H1 (cell line): ENCODE data around the gene ANGPTL4. TPM values are rescaled to one million over a fixed set of nuclear protein-coding genes. Genes with fewer than 3 reads are reported as not detected.

Experiments used
- EGR1 ChIP-seq: IDR thresholded peaks from 2 replicates; pipeline ENCODE4 v1.6.1; 2011; ENCODE audit warnings: low read depth, low read length, borderline replicate concordance
- FOSL1 ChIP-seq: IDR thresholded peaks from 2 replicates; pipeline ENCODE4 v1.6.1; 2011; ENCODE audit warnings: mild to moderate bottlenecking, low read depth, low read length, moderate library complexity; ENCODE audit not compliant: insufficient read depth
- GABPA ChIP-seq: IDR thresholded peaks from 2 replicates; pipeline ENCODE4 v1.6.1; 2011; ENCODE audit warnings: mild to moderate bottlenecking, low read length, moderate library complexity, borderline replicate concordance; ENCODE audit not compliant: insufficient read depth
- JUND ChIP-seq: IDR thresholded peaks from 2 replicates; pipeline ENCODE4 v1.6.1; 2011; ENCODE audit warnings: mild to moderate bottlenecking, improper control_type of control experiment, low read length
- PHF8 ChIP-seq: fragments of 200-600 bp; sonication (generic); conservative IDR thresholded peaks from 2 replicates; pipeline ENCODE4 v1.7.1; 2012; ENCODE audit warnings: low read depth, mild to moderate bottlenecking, inconsistent platforms, low read length, moderate library complexity
- POU5F1 ChIP-seq: IDR thresholded peaks from 2 replicates; pipeline ENCODE4 v1.6.1; 2011; ENCODE audit warnings: low read depth, mild to moderate bottlenecking, low read length, moderate library complexity
- RAD21 ChIP-seq, 2 experiments: IDR thresholded peaks in 1 of 2; conservative IDR thresholded peaks in 1 of 2; 2 replicates each; pipeline ENCODE4 v1.6.1; 2011; ENCODE audit warnings: low read depth in 2 of 2, low read length in 2 of 2, improper control_type of control experiment in 1 of 2, inconsistent platforms in 1 of 2, mild to moderate bottlenecking in 1 of 2, moderate library complexity in 1 of 2
- RFX5 ChIP-seq: IDR thresholded peaks from 2 replicates; pipeline ENCODE4 v1.6.1; 2011; ENCODE audit warnings: low read depth, low read length, improper control_type of control experiment, borderline replicate concordance
- RNF2 ChIP-seq: fragments of 200-900, 300-1000 bp; sonication (generic); IDR thresholded peaks from 2 replicates; pipeline ENCODE4 v1.7.1; 2016; ENCODE audit warnings: borderline replicate concordance, low read depth, mild to moderate bottlenecking, antibody characterized with exemption, low read length; ENCODE audit not compliant: poor library complexity, severe bottlenecking; ENCODE audit errors: missing control alignments
- SIN3A ChIP-seq, 2 experiments: IDR thresholded peaks in 1 of 2; conservative IDR thresholded peaks in 1 of 2; 2 replicates each; pipeline ENCODE4 v1.6.1; 2011 to 2012; ENCODE audit warnings: low read length in 2 of 2, improper control_type of control experiment in 1 of 2, low read depth in 1 of 2, mild to moderate bottlenecking in 1 of 2
- SIX5 ChIP-seq: IDR thresholded peaks from 2 replicates; pipeline ENCODE4 v1.6.1; 2011; ENCODE audit warnings: mild to moderate bottlenecking, low read depth, low read length
- SP2 ChIP-seq: IDR thresholded peaks from 2 replicates; pipeline ENCODE4 v1.6.1; 2012; ENCODE audit warnings: mild to moderate bottlenecking, low read length, inconsistent platforms
- ZNF274 ChIP-seq: IDR thresholded peaks from 2 replicates; pipeline ENCODE4 v1.7.0; 2012; ENCODE audit warnings: low read length, borderline replicate concordance; ENCODE audit errors: extremely low read depth
- polyA plus RNA-seq, 7 experiments: library from polyadenylated mRNA; depleted of rRNA in 3 of 7; stranded (reverse) in 5 of 7; unstranded in 2 of 7; fragments of >200 nt in 5 of 7; fragments of 200-250 nt in 2 of 7; gene quantifications; 1 replicate in 5 of 7; 2 replicates in 1 of 7; 4 replicates in 1 of 7; pipeline versions ENCODE4 v1.2.1 to v1.2.3, GENCODE V29; 2011 to 2013; ENCODE audit warnings: missing spikeins in 2 of 7, mixed read lengths in 2 of 7
- total RNA-seq: library from RNA; stranded (reverse); fragmentation: NEBNext Ultra II Directional; extraction: Animal tissue kit (Norgen Biotek cat#: 25700); gene quantifications from 2 replicates; pipeline ENCODE4 v1.2.1, GENCODE V29; 2021
- TF ChIP-seq, protein P1 (sequence below): IDR thresholded peaks from 2 replicates; pipeline ENCODE4 v1.6.1; 2012; ENCODE audit warnings: low read length, inconsistent platforms
- TF ChIP-seq, protein P2 (sequence below): IDR thresholded peaks from 2 replicates; pipeline ENCODE4 v1.6.1; 2011; ENCODE audit warnings: low read length, improper control_type of control experiment

The ANGPTL4 gene
- total and polyA plus RNA-seq, 2 of the 8 experiments (the other 6 are each of a cell fraction or from before 2014, with no cell fraction given) = 2.3 to 6.5 TPM

DNA sequence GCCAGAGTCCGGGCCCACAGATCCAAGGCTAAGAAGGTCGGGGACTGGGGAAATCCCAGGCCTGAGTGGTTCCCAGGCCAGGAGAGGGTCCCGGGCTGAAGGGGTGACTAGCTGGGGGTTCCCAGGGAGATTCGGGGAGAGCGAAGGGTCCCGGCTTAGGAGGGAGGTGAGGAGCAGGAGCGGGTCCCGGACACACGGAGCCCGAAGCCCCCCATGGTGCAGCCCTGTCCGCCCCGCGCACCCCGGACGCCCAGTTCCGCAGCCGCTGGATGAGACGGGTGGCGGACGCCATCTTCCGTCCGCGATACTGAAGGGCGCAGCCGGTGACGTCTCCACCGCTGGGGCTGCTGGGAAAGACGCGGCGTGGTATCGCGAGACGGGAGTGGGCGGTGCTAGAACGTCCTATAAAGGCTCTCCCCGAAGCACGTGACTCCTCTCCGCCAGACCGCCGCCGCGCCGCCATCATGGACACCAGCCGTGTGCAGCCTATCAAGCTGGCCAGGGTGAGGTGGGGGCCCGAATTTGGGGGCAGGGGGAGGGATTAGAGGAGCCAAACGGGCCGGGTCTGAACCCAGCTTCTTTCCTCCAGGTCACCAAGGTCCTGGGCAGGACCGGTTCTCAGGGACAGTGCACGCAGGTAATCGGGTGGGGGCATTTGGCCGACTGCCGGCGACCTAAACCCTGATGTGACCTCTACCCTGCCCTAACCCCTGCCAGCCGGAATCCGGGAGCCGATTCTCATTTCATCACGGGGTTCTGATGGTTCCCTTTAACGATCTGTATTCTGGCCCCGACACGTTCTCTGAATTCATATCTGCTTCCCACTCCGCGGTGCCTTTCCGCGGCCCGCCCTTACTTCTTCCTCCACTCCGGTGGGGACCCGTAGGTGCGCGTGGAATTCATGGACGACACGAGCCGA is 42.6 kb upstream of the ANGPTL4 start, which contains the start of the genes NDUFA7 and RPS28 (continued):
- TF ChIP-seq ZNF274 = no peak
- TF ChIP-seq POU5F1 = no peak
- TF ChIP-seq RNF2 = no peak
- TF ChIP-seq, protein P1, sequence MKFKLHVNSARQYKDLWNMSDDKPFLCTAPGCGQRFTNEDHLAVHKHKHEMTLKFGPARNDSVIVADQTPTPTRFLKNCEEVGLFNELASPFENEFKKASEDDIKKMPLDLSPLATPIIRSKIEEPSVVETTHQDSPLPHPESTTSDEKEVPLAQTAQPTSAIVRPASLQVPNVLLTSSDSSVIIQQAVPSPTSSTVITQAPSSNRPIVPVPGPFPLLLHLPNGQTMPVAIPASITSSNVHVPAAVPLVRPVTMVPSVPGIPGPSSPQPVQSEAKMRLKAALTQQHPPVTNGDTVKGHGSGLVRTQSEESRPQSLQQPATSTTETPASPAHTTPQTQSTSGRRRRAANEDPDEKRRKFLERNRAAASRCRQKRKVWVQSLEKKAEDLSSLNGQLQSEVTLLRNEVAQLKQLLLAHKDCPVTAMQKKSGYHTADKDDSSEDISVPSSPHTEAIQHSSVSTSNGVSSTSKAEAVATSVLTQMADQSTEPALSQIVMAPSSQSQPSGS = peak; percentile 89
- peak; percentile 96 for TF ChIP-seq PHF8
- TF ChIP-seq SP2 = no peak
- peak; percentile 22 to 54; a peak in 1 of 4 replicates for TF ChIP-seq SIN3A (conservative IDR thresholded peaks at IDR 0.05 in 1 of 2, IDR thresholded peaks at IDR 0.05 in 1 of 2; ENCODE audit: low read depth in 1 of 2, low read length in 2 of 2)
- TF ChIP-seq GABPA = no peak
- peak; percentile 19 to 41; a peak in 2 of 4 replicates for TF ChIP-seq RAD21 (IDR thresholded peaks at IDR 0.05 in 1 of 2, conservative IDR thresholded peaks at IDR 0.05 in 1 of 2; ENCODE audit: low read depth in 2 of 2, low read length in 2 of 2)
- TF ChIP-seq, protein P2, sequence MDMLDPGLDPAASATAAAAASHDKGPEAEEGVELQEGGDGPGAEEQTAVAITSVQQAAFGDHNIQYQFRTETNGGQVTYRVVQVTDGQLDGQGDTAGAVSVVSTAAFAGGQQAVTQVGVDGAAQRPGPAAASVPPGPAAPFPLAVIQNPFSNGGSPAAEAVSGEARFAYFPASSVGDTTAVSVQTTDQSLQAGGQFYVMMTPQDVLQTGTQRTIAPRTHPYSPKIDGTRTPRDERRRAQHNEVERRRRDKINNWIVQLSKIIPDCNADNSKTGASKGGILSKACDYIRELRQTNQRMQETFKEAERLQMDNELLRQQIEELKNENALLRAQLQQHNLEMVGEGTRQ = peak; percentile 85
- peak; percentile 51 for TF ChIP-seq JUND
- TF ChIP-seq FOSL1 = no peak
- no peak for TF ChIP-seq RFX5
- peak; percentile 15; the same call in 1 of the 2 replicates for TF ChIP-seq SIX5
- no peak for TF ChIP-seq EGR1
